ENCODE measurements around the gene TMED7.
A peak's percentile ranks its signal among the peaks of the same experiment; 100 is the strongest.
"Not testable (repeated sequence)": the region's sequence is repeated elsewhere in the genome, so short reads cannot be mapped to it uniquely, and the experiment has no call there.

TMED7 gene

GRCh38 chr5:115625579-115626444 lies at the start of gene TMED7:
Gene TMED7 (minus strand): TSS chr5:115626036. CDS start chr5:115625792, 244 bp downstream.
- DNase-seq = peak; percentile 100

- DNase-seq = not testable (repeated sequence)
Observed at GRCh38 chr5:115674782-115675181, 48.9 kb upstream of the TMED7 start.

GRCh38 chr5:115673596-115673995 lies 47.8 kb upstream of the TMED7 start:
- DNase-seq = no peak

GRCh38 chr5:115671939-115672338 lies 46.1 kb upstream of the TMED7 start:
- no peak for DNase-seq

- no peak for DNase-seq
Observed at GRCh38 chr5:115666023-115666422, 40.2 kb upstream of the TMED7 start.

GRCh38 chr5:115661563-115661962 lies 35.7 kb upstream of the TMED7 start:
- no peak for DNase-seq

GRCh38 chr5:115661101-115661500 lies 35.3 kb upstream of the TMED7 start:
- no peak for DNase-seq

- DNase-seq = no peak
Observed at GRCh38 chr5:115657881-115658233, 32.0 kb upstream of the TMED7 start.

GRCh38 chr5:115657125-115657880 lies 31.5 kb upstream of the TMED7 start:
- DNase-seq = no peak

GRCh38 chr5:115656404-115656803 lies 30.6 kb upstream of the TMED7 start:
- no peak for DNase-seq

- no peak for DNase-seq
Observed at GRCh38 chr5:115655994-115656393, 30.2 kb upstream of the TMED7 start.

GRCh38 chr5:115649541-115649940 lies 23.7 kb upstream of the TMED7 start:
- no peak for DNase-seq

GRCh38 chr5:115648056-115648455 lies 22.2 kb upstream of the TMED7 start:
- DNase-seq = no peak

GRCh38 chr5:115645386-115645785 lies 19.6 kb upstream of the TMED7 start:
- not testable (repeated sequence) for DNase-seq

- DNase-seq = no peak
Observed at GRCh38 chr5:115644046-115644445, 18.2 kb upstream of the TMED7 start.

- DNase-seq = no peak
Observed at GRCh38 chr5:115641948-115642347, 16.1 kb upstream of the TMED7 start.

GRCh38 chr5:115640274-115640673 lies 14.4 kb upstream of the TMED7 start:
- DNase-seq = no peak

- DNase-seq = no peak
Observed at GRCh38 chr5:115639377-115639776, 13.5 kb upstream of the TMED7 start.

- DNase-seq = no peak
Observed at GRCh38 chr5:115637507-115637906, 11.7 kb upstream of the TMED7 start.

- DNase-seq = no peak
Observed at GRCh38 chr5:115636008-115636407, 10.2 kb upstream of the TMED7 start.

GRCh38 chr5:115634343-115635132 lies 8.7 kb upstream of the TMED7 start:
- peak; percentile 73 to 83 for DNase-seq

- DNase-seq = no peak
Observed at GRCh38 chr5:115629903-115630302, 4.1 kb upstream of the TMED7 start.

GRCh38 chr5:115627295-115627865 lies 1.5 kb upstream of the TMED7 start:
- DNase-seq = no peak

Data from activated CD4-positive, alpha-beta T cell treated with anti-CD3 and anti-CD28 coated beads for 4 hours (primary cell).